COR-L47 (cell line): ENCODE data around the gene SEMA6C.
"Not testable (repeated sequence)": the region's sequence is repeated elsewhere in the genome, so short reads cannot be mapped to it uniquely, and the experiment has no call there.

Experiments
- DNase-seq: peaks from one replicate; lab custom pipeline; 2025; lab: John Stamatoyannopoulos, UW

SEMA6C gene

GRCh38 chr1:151146412-151147131 lies at the start of gene SEMA6C:
SEMA6C (minus strand) TSS chr1:151146631; CDS start chr1:151142621, 4,010 bp downstream.
- peak; percentile 86 for DNase-seq

- not testable (repeated sequence) for DNase-seq
Measured at GRCh38 chr1:151194894-151195594, 48.6 kb upstream of the SEMA6C start.

- DNase-seq: no peak
Measured at GRCh38 chr1:151193856-151194255, 47.4 kb upstream of the SEMA6C start.

- DNase-seq: no peak
Measured at GRCh38 chr1:151193304-151193703, 46.9 kb upstream of the SEMA6C start.

- DNase-seq: no peak
Measured at GRCh38 chr1:151192047-151192446, 45.6 kb upstream of the SEMA6C start.

- DNase-seq: peak; percentile 88
Measured at GRCh38 chr1:151189637-151190445, 43.4 kb upstream of the SEMA6C start, which contains the start of gene VPS72. VPS72 (minus strand) TSS chr1:151190197; CDS start chr1:151190121, 76 bp downstream.

DNA sequence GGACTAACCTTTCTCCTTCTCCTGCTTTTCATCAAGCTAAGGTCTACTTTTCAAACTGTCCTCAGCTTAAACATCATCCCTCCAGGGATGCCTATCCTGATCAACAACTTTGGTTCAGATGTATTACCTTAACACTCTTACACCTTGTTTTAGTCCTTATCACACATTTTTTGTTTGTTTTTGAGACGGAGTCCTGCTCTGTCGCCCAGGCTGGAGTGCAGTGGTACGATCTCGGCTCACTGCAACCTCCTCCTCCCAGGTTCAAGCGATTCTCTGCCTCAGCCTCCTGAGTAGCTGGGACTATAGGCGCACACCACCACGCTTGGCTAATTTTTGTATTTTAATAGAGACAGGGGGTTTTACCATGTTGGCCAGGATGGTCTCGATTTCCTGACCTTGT lies 42.2 kb upstream of the SEMA6C start:
- not testable (repeated sequence) for DNase-seq

DNA sequence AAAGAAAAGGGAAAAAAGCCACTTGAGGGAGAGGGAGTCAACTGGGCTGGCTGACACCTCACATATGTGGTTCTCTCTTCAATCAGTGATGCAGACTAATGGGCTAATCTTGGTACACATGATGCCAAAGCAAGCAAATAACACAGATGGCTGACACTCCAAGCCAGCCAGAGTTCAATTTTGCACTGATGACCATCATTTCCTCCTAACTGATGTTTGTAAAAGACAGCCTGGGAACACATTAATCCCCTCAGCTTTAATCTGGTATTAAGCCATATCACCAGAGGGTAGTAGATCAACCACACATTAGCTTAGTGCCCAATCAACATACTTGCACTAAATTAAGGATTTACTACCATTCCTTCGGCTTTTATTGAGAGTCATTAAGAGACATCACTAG lies 40.8 kb upstream of the SEMA6C start:
- no peak for DNase-seq

- DNase-seq: no peak
Measured at GRCh38 chr1:151184211-151184610, 37.8 kb upstream of the SEMA6C start.

DNA sequence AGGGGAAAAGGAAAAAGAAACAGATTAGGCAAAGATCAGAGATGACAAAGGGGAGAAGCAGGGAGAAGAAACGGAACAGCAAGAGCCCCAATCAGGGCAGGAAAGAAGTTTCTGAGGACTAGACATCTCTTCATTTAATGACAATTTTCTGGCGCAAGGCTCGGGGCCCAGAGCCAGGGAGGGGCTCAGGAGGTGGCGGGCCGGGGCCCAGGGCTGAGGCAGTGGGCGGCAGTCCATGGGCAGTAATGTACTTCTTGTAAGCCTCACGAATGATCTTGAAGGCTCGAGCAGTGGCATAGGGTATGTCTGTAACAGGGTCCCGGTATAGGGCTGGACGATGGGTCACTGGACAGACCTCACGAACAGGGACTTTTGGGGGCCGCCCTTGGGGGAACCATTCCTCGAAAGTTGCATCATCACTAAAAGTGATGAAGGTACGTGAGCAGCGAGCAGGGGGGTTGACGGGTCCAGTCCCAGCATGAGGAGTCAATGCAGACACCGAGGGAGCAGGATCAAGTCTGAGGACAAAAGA lies 30.1 kb upstream of the SEMA6C start:
- no peak for DNase-seq

DNA sequence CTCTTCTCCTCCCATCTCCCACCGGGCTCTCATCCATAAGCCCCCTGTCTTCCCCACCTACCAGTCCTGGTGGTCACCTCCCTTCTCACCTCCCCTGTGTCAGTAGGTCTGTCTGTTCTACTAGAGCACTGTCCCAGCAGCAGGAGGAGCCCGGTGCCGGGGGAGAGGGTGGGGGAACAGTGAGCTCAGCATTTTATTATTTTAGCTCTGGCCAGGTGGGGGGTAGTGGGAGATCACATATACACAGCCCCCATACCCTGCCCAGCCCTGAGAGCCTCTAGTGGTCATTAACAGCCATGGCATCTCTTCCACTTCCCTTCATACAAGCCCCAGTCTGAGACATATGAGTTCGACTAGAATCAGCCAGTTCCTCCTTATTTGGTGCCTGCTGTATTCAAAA lies 29.4 kb upstream of the SEMA6C start, which contains the start of gene TMOD4:
Gene TMOD4 (minus strand): TSS at position 119 of the 400 bp plus-strand sequence. CDS start 1,106 bp downstream, outside the sequence.
- peak; percentile 2 for DNase-seq

DNA sequence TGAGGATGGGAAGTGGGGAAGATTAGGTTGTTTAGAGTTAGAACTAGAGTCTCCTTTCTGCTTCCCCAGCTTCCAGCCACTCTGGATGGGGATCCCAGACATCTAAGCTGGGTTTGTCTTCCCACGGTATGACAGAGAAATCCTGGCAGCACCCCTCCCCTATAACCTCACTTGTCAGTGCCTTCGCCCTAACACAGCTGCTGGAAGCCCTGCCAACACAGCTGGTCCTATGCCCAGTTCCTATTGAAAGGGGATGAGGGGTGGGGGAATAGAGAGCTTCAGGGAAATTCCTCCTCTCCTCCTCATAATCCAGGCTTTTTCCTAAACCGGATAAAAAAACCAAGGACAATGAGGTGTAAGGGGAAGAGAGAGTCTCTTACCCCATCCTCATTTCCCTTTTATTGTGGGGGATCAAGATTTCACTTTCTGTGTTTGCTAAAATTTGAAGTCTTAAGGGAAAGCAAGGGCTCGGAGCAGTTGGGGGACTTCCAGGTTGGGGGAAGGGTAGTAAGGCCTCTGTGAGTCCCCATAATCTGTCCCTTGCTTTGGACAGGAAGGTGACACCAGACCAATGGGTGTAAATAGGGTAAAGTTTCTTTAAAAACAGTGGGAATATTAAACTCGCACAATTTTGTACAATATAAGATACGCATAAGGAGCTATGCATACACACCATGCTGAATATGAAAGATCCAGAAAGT lies 28.8 kb upstream of the SEMA6C start:
- DNase-seq: no peak

GRCh38 chr1:151171190-151171589 lies 24.8 kb upstream of the SEMA6C start:
- DNase-seq: no peak

DNA sequence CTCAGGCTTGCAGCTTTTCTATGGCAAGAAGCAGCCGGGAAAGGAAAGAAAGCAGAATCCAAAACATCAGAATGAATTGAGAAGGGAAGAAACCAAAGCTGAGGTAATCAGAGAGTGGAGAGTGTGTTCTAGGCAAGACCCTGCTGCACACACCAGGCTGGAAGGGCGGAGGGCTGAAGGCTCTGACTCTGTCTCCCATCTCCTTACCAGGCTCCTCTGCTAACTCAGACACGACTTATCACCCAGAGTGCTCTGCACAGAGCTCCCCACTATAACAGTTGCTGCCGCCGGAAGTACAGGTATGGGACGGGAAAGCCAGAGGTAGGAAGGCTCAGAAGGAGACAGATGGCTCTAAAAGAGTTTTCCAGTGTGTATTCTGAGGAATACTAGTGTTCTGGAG lies 20.7 kb upstream of the SEMA6C start:
- DNase-seq: no peak

DNA sequence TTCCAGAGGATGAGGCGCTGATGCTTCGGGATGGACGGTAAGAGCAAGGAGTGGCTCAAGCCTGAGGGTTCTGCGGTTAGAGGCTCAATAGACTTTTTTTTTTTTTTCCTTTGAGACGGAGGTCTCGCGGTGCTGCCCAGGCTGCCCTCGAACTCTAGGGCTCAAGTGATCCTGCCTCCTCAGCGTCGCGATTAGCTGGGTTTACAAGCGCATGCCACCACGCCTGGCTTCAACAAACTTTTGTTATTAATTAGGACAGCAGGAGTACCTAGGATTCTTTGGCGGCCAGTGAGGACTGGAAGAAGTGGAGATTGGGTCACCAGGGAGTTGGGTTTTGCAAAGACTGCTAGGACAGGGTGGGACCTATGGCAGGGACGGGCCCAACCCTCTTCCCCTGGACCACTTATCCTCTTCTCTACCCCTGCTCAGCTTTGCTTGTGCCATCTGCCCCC lies 20.1 kb upstream of the SEMA6C start:
- DNase-seq: no peak

DNA sequence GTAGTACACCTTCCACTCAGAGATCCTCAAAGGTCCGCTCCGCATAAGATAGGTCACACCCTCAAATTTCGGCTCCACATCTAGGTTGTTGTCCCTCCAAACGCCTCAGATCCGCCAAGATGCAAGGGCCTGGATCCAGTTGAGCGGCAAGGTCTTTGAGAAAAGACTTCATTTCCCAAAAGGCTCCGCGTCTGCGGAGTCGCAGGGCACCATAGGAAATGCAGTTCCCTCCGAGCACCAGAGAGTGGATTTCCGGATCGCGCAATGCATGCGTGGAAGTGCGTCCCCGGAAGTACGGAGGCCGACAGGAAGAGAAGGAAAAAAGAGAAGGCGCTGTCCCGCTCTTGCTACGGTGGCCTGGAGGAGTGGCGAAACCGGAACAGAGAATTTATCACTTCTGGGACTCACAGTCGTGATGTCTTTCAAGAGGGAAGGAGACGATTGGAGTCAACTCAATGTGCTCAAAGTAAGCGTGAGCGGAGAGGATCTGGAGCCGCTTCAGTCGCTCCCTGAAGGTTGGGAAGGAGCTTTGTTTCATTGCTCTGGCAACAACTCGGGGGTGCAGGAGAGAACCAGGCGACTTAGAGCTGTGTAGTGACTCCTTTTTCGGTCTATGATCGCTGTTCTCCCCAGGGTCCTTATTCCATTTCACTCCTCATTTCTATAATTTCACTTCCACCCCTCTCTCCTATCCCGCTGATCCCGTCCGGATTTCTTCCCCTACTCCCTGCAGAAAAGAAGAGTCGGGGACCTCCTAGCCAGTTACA lies 19.5 kb upstream of the SEMA6C start, which contains the start of the genes LYSMD1 and SCNM1:
Gene LYSMD1 (minus strand): TSS at position 165 of the 767 bp plus-strand sequence. CDS start 644 bp downstream, outside the sequence.
Gene SCNM1 (plus strand): TSS at position 407 of the 767 bp plus-strand sequence. CDS start 9 bp downstream, at position 416.
- peak; percentile 97 for DNase-seq

DNA sequence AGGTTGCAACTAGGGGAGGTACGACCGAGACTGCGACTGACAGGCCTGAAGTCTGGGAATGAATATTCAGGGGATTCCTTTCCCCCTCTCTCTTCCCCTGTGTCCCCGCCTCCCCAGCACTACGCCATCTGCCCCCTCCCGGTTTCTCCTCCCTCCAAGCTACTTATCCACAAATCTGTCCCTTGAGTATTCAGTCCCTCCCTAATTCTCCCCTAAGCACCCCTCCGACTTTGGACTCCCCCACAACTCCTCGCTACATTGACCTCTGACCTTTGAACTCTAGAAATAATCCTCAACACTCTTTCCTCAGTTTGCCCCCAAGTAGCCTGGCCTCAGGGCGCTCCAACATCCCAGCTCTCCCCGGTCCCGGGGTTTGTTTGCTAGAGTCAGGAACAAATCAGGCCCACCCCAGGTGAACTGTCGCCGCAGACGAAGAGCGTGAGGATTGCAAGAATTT lies 18.9 kb upstream of the SEMA6C start:
- DNase-seq: peak; percentile 23

DNA sequence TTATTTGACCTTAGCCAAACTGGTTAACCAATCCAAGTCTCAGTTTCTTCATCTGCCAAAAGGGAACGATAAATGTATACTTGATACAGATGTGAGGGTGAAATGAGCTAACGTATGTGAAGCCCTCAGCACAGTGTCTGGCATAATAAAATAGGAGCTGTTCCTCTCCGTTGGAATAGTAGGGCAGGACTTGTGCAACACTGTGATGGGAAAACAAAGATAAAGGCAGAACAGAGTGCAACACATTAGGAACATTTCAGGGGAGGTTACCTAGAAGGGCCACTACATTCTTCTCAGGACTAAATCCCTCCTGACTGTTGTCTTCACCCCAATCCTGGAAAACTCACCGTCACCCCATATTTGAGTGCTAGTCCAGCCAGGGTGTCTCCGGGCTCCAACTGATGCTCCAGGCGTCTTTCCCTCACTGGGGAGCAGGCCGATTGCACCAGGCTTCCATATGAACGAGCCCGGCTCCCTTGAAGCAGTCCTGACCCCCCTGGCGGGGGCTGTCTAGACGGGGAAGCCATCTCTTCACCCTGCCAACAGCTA lies 18.4 kb upstream of the SEMA6C start:
- DNase-seq: no peak

DNA sequence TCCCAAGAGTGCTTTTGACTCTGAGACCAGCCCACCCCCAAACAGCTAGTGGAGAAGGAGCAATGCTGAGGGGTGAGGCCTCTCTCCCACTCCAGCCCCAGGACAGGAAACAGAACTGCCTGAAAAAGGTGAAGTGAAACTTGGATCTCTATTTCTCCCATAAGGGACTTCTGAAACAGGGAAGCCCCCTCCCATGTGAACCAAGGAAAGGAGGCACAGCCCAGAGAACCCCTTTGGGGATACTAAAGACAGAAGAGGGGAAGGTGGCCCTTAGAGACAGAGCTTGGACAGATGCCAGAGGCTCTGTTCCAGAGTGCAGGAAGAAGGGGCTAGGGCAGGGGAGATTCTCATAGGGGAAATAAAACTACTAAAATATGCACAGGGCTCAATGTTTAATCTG lies 12.9 kb upstream of the SEMA6C start:
- DNase-seq: no peak

- no peak for DNase-seq
Measured at GRCh38 chr1:151158751-151159251, 12.4 kb upstream of the SEMA6C start.
